Activated naive CD8-positive, alpha-beta T cell (primary cell): Measurements from ENCODE around the gene ADCY3.

Experiments
- H3K27ac Mint-ChIP-seq: one replicate; pipeline ENCODE4 v1.8.0; 2021; ENCODE audit warnings: mixed read lengths
- H3K27me3 Mint-ChIP-seq: one replicate; pipeline ENCODE4 v1.8.0; 2021; ENCODE audit warnings: mixed read lengths
- H3K36me3 Mint-ChIP-seq: one replicate; pipeline ENCODE4 v1.8.0; 2021; ENCODE audit warnings: mixed read lengths
- H3K4me1 Mint-ChIP-seq: one replicate; pipeline ENCODE4 v1.8.0; 2021; ENCODE audit warnings: low read depth, mixed read lengths
- H3K4me3 Mint-ChIP-seq: one replicate; pipeline ENCODE4 v1.8.0; 2021; ENCODE audit warnings: mild to moderate bottlenecking, mixed read lengths
- H3K9me3 Mint-ChIP-seq: one replicate; pipeline ENCODE4 v1.8.0; 2021; ENCODE audit warnings: low read depth, mixed read lengths

ADCY3 gene

DNA sequence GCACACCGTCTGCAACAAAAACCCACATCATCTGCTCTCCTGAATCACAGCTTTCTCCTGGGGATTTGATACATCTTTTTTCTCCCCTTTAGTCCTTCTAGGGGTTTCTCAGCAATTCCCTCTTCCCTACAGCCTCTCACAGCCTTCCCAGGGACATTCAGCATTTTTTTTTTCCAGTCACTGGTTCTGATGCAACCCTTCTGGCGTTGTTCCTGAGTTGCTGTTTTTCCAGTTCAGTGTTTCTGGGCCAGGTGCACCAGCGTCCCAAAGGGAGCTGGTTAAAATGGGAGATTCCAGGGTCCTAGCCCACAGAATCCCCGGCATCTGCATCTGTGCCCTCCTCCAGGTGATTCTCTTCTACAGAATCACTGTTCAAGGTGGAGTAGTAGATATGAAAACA is 36.1 kb downstream of the ADCY3 start:
- H3K9me3 Mint-ChIP-seq = no peaks in the 10 kb centered on the region
- peaks cover 4% of the 10 kb centered on the region for H3K36me3 Mint-ChIP-seq
- no peak overlapping the region for H3K4me3 Mint-ChIP-seq
- no peak overlapping the region for H3K27ac Mint-ChIP-seq
- H3K4me1 Mint-ChIP-seq = peaks cover 13% of the 10 kb centered on the region
- no peaks in the 10 kb centered on the region for H3K27me3 Mint-ChIP-seq

DNA sequence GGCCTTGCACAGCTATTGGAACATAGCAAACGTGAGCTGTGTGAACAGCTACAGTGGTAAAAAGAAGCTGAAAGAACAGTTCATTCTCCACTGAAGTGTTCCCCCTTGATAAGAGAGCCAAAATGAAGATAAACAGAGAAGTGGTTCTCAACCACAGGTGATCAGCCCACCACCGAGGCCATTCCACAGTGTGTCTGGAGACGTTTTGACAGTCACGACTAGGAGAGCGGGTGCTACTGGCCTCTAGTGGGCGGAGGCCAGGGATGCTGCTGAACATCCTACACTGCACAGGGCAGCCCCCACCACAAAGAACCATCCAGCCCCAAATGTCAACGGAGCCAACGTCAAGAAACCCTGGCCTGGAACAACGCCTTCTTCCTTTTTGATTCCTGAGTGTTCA is 38.4 kb downstream of the ADCY3 start:
- H3K27me3 Mint-ChIP-seq = no peaks in the 10 kb centered on the region
- H3K9me3 Mint-ChIP-seq = no peaks in the 10 kb centered on the region
- H3K27ac Mint-ChIP-seq = no peak overlapping the region
- no peak overlapping the region for H3K4me3 Mint-ChIP-seq
- peaks cover 13% of the 10 kb centered on the region for H3K4me1 Mint-ChIP-seq
- peaks cover 4% of the 10 kb centered on the region for H3K36me3 Mint-ChIP-seq

DNA sequence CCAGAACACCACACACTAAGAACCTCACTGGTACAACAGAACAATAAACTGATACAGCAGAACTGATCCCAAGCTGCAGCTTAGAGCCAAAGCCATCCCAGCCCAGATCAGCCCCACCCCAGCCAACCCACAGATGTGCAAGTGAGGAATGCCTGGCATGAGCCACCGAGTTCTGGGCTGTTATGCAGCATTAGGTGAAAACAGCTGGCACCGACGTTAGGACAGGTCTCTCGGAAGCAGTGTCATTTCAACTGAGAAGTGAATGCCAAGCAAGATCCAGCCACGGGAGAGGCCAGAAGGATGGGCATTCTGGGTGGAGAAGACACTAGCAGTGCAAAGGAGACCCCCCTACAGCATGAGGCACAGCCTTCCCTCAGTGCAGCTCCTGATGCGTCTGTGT is 38.9 kb downstream of the ADCY3 start:
- Mint-ChIP-seq H3K27me3 (no peaks in the 10 kb centered on the region), H3K4me1 (peaks cover 13% of the 10 kb centered on the region), H3K9me3 (no peaks in the 10 kb centered on the region), H3K27ac (no peak overlapping the region), H3K36me3 (peaks cover 4% of the 10 kb centered on the region), H3K4me3 (no peak overlapping the region)

DNA sequence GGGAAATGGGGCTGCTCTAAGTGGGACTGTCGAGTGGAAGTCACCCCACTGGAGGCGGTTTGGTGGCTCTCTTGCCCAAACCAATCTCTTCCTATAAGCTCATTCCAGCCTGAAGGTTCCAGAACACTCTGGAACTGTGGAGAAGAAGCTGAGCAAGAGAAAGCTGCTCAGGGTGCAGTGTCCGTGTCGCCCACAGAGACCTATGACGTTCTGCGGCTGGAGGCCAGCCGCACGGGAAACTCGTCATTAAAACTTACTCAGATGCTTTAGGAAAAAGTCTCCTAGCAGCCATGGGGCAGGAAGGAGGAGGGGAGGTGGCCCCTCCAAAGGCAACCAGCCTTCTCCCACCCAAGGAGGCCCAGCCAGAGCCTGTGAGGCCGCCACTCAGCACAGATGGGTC is 41.7 kb downstream of the ADCY3 start:
- Mint-ChIP-seq H3K4me1 (peaks cover 5% of the 10 kb centered on the region), H3K36me3 (no peaks in the 10 kb centered on the region), H3K27ac (no peak overlapping the region), H3K27me3 (no peaks in the 10 kb centered on the region), H3K9me3 (no peaks in the 10 kb centered on the region), H3K4me3 (no peak overlapping the region)

DNA sequence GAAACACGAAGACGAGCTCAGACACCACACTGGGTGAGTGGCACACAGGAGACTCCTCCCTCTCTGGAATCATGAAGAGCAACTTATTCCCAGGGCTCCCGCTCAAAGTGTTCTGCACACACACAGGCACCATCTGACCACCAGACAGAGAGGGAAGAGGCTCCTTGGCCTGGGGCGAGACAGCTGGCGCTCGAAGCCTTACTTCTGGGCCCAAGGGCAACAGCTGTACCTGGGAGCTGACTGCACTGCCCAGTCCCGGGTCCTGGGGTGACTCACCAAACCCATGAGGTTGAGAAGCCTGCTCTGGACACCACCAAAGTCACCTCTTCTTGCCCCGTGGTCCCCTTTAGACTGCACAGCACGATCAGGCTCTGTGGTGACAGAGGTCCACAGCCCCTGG is 42.4 kb downstream of the ADCY3 start:
- no peak overlapping the region for H3K27ac Mint-ChIP-seq
- no peak overlapping the region for H3K4me3 Mint-ChIP-seq
- H3K9me3 Mint-ChIP-seq = no peaks in the 10 kb centered on the region
- peaks cover 5% of the 10 kb centered on the region for H3K4me1 Mint-ChIP-seq
- no peaks in the 10 kb centered on the region for H3K27me3 Mint-ChIP-seq
- no peaks in the 10 kb centered on the region for H3K36me3 Mint-ChIP-seq

DNA sequence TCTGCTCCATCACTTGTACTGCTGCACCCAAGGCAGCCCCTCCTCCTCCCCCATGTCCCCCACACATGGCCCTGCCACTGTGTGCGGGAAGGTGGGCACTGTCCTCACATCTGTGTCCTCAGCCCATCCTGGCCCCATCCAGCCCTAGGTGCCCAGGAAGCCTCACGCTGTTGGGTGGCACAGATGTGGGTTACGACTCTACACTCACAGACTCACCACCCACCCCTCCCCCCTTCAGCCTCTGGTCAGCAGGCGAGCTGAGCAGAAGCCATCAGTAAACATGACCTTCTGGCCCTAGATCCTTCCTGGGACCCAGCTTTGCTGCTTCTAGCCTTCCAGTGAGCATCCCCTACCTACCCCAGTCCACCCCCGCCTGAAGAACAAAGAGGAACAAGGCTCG is 43.0 kb downstream of the ADCY3 start:
- no peaks in the 10 kb centered on the region for H3K36me3 Mint-ChIP-seq
- H3K27ac Mint-ChIP-seq = no peak overlapping the region
- no peak overlapping the region for H3K4me3 Mint-ChIP-seq
- H3K27me3 Mint-ChIP-seq = no peaks in the 10 kb centered on the region
- no peaks in the 10 kb centered on the region for H3K9me3 Mint-ChIP-seq
- H3K4me1 Mint-ChIP-seq = peaks cover 4% of the 10 kb centered on the region

DNA sequence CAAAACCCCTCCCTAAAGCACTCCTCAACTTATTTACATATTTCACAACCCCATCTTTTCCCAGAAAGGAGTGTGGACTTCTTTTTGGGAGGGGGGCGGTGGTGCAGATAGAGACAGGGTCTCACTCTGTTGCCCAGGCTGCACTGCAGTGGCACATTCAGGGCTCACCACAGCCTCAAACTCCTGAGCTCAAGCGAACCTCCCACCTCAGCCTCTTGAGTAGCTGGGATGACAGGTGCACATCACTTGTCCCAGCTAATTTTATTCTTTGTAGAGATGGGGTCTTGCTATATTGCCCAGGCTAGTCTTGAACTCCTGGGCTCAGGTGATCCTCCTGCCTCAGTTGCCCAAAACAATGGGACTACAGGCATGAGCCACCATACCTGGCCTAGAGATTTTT is 44.1 kb downstream of the ADCY3 start:
- Mint-ChIP-seq H3K4me3 (no peak overlapping the region), H3K4me1 (no peaks in the 10 kb centered on the region), H3K27ac (no peak overlapping the region), H3K9me3 (no peaks in the 10 kb centered on the region), H3K27me3 (no peaks in the 10 kb centered on the region), H3K36me3 (no peaks in the 10 kb centered on the region)

DNA sequence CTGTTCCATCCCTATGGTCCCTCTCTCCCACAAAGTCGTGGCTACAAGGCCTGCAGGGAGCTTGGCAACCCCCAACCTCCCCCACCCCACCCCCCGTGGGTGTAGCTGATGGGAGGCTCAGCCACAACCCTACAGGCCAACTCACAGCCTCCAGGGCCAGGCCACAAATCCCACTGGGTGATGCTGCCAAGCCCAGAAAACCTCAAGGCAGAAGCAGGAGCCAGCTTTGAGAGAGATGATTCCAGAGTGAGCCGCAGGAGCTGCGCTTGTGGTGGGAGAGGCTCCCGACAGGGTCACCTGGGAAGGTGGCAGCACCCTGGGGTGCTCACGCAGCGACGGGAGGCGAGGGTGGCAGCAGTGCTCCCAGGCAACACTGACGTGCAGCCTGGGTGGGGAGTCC is 44.8 kb downstream of the ADCY3 start:
- H3K4me3 Mint-ChIP-seq = no peak overlapping the region
- H3K27me3 Mint-ChIP-seq = no peaks in the 10 kb centered on the region
- H3K9me3 Mint-ChIP-seq = no peaks in the 10 kb centered on the region
- no peaks in the 10 kb centered on the region for H3K36me3 Mint-ChIP-seq
- H3K27ac Mint-ChIP-seq = no peak overlapping the region
- no peaks in the 10 kb centered on the region for H3K4me1 Mint-ChIP-seq

DNA sequence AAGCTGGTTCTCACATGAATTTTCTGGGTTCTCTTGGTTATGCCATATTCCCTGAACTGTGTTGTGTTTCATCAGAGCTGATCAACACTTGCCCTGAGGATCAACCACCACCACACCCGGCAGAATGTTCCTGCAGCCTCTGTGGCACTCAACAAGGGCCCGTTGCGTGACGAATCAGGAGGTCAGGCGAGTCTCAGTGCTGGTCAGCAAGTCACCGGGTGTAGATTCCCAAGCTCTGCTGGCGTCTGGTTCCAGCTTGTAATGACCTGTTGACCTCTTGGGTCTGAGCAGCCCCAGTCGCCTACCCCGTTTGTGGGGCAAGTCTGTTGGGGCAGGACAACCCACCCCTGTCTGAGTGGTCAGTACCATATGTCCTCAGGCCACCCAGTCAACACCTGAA is 46.0 kb downstream of the ADCY3 start:
- Mint-ChIP-seq H3K27ac (no peak overlapping the region), H3K27me3 (no peaks in the 10 kb centered on the region), H3K9me3 (no peaks in the 10 kb centered on the region), H3K4me3 (no peak overlapping the region), H3K36me3 (peaks cover 3% of the 10 kb centered on the region), H3K4me1 (no peaks in the 10 kb centered on the region)

DNA sequence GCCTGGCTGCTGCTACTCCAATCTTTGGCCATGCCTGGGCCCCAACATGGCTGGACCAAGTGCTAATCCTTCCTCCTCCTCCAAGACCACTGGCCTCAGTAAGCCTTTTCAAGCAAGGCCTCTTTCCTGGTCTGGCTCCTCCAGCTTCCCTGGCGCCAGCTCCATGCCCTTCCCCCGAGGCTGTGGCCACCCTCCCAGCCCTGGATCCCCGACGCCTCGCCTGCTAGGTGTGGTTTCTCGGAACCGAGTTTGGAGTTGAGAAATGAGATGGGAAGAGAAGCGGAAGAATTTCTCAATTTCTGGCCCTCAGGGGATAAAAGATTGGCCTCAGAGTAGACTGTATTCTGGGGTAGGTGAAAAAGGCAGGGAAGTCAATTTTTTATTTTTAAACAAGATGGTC is 46.4 kb downstream of the ADCY3 start:
- no peak overlapping the region for H3K27ac Mint-ChIP-seq
- H3K4me3 Mint-ChIP-seq = no peak overlapping the region

DNA sequence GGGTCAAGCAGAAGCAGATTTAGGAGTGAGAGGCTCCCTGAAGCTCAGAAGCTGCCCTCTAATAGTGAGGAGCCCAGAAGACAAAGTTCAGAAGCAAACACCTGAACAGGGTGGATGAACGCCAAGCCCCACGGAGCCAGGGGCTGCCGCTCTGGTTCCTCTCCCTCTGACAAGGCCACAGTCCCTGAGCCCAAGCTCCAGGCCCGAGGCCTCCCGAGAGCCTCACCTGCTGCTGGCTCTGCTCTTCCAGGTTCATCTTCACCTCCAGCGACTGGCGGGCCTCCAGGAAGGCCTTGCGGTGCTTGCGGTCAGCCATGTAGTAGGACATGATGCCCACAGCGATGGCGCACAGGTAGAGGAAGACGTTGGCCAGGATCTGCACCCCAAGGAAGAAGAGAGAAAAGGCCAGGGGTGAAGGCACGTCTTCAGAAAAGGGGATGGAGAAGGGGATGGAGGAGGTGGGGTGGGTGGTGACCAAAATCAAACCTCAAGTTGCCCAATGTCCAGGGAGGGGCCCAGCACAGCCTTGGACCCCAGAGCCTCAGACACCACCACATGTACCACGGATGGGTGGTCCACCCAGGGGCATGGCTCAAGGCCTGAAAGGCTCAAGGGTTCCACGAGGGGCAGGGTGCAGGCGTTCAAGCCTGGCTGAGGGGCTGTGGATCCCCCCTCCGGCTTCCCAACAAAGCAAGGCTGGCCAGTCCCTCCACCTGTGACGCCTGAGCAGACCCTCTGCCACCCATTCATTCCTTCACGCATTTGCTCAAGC is 47.5 kb downstream of the ADCY3 start:
- H3K4me1 Mint-ChIP-seq = no peaks in the 10 kb centered on the region
- H3K27ac Mint-ChIP-seq = no peak overlapping the region
- H3K36me3 Mint-ChIP-seq = peaks cover 7% of the 10 kb centered on the region
- no peak overlapping the region for H3K4me3 Mint-ChIP-seq
- no peaks in the 10 kb centered on the region for H3K27me3 Mint-ChIP-seq
- H3K9me3 Mint-ChIP-seq = no peaks in the 10 kb centered on the region

More for the DNA sequence above, 46.4 kb downstream of the ADCY3 start:
- Mint-ChIP-seq H3K27me3 (no peaks in the 10 kb centered on the region), H3K9me3 (no peaks in the 10 kb centered on the region), H3K4me1 (no peaks in the 10 kb centered on the region), H3K36me3 (peaks cover 3% of the 10 kb centered on the region)

DNA sequence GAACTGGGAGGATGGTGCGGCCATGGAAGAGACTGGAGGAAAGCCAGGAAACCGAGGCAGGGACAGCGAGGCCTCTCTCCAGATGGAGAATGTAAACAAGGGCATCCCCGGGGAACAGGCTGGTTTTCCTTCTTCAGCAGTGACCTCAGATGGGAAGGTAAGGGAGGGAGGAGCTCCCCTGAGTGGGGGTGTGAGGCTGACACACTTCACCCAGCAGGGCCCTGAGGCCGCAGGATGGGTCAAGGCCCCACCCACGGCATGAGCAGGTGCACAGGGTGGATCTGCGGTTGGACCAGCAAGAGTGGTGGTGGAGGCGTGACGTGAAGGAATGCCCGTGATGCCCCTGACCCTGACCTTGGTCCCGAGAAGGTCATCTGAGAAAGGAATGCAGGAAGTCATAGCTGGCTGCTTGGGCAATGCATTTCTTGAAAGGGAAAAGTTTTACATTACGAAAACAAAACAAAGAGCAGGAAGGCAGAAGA is 48.1 kb downstream of the ADCY3 start:
- Mint-ChIP-seq H3K27ac (no peak overlapping the region), H3K27me3 (no peaks in the 10 kb centered on the region), H3K36me3 (peaks cover 11% of the 10 kb centered on the region), H3K4me1 (no peaks in the 10 kb centered on the region), H3K4me3 (no peak overlapping the region), H3K9me3 (no peaks in the 10 kb centered on the region)

DNA sequence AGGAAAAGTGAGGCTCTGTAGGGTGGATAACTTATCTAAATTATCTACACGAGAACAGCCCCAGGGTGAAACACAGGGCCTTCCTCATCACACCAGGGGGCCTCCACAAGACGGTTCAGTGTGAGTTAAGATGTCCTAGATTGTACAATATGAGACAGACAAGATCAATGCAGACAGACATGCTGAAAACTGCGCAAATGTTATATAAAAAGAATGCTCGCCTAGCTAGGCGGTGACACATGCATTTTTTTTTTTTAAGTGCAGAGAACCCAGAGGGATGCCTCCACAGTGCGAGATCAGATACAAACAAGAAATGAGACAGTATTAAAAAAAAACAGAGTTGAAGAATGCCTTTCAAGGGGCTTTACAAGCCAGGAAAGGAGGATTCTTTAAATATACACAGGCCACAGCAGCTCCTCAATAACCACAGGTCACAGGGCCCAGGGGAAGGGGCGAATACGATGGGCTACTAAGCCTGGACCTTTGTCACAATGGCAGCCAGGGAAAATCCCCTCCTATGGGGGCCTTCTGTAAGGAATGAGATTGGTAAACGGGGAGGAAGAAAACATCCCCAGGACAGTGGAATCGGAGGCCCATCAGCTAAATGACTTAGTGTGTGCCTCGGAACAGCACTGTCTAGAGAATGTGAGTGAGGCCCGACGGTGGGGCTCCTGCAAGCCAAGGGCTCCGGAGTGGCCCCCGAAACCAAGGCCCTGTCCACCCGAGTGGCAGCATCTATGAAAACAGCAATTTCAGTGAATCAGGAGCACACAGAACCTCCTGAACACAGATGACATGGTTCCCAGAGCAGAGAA is 48.9 kb downstream of the ADCY3 start:
- Mint-ChIP-seq H3K9me3 (no peaks in the 10 kb centered on the region), H3K27me3 (no peaks in the 10 kb centered on the region), H3K27ac (no peak overlapping the region), H3K36me3 (peaks cover 15% of the 10 kb centered on the region), H3K4me3 (no peak overlapping the region), H3K4me1 (no peaks in the 10 kb centered on the region)

DNA sequence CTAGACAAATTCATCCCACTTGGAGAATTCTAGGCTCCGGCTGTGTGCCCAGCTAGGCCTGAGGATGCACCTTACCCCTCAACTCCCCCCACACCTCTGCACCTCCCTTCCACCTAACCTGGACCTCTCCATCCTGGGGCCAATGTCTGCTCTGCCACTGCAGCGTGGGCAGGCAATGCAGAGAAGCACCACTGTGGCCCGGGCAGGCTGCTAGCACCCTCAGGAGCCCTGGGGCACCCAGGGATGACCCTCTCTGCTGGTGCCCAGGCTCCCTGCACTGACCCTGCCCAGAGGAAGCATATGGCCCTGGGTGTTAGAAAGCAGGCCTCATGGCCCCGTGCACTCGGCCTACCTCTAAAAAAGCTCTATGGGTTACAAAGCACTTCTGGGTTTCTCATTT is 49.6 kb downstream of the ADCY3 start:
- no peaks in the 10 kb centered on the region for H3K27me3 Mint-ChIP-seq
- H3K36me3 Mint-ChIP-seq = peaks cover 15% of the 10 kb centered on the region
- no peak overlapping the region for H3K4me3 Mint-ChIP-seq
- no peak overlapping the region for H3K27ac Mint-ChIP-seq
- no peaks in the 10 kb centered on the region for H3K9me3 Mint-ChIP-seq
- no peaks in the 10 kb centered on the region for H3K4me1 Mint-ChIP-seq

DNA sequence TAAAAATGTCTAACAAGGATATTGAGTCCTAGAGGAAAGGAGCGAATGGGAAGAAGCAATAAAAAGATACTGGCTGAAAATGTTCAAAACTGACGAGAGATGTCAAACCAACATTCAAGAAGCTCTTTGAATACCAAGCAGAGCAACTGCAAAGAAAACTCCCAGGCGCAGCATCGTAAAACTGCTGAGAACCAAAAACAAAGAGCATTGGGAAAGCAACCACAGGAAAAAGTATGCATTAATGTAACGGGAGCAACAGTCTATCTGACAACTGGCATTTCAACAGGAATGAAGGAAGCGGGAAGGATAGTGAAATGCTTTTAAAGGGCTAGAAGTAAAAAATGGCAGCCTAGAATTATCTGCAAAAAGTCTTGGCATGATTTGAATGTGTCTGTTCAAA is 53.1 kb downstream of the ADCY3 start:
- H3K27ac Mint-ChIP-seq = no peak overlapping the region
- H3K4me1 Mint-ChIP-seq = no peaks in the 10 kb centered on the region
- H3K4me3 Mint-ChIP-seq = no peak overlapping the region
- H3K36me3 Mint-ChIP-seq = peaks cover 15% of the 10 kb centered on the region
- H3K9me3 Mint-ChIP-seq = no peaks in the 10 kb centered on the region
- no peaks in the 10 kb centered on the region for H3K27me3 Mint-ChIP-seq
